ENCODE results near the gene GRK5.

Gene GRK5

GRCh38 chr10:119495021-119495505, 287.7 kb downstream of the GRK5 start:
- TF ChIP-seq, protein P1, sequence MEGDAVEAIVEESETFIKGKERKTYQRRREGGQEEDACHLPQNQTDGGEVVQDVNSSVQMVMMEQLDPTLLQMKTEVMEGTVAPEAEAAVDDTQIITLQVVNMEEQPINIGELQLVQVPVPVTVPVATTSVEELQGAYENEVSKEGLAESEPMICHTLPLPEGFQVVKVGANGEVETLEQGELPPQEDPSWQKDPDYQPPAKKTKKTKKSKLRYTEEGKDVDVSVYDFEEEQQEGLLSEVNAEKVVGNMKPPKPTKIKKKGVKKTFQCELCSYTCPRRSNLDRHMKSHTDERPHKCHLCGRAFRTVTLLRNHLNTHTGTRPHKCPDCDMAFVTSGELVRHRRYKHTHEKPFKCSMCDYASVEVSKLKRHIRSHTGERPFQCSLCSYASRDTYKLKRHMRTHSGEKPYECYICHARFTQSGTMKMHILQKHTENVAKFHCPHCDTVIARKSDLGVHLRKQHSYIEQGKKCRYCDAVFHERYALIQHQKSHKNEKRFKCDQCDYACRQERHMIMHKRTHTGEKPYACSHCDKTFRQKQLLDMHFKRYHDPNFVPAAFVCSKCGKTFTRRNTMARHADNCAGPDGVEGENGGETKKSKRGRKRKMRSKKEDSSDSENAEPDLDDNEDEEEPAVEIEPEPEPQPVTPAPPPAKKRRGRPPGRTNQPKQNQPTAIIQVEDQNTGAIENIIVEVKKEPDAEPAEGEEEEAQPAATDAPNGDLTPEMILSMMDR (conservative IDR thresholded peaks at IDR 0.05; ENCODE audit: low read length), result no peak
- DNase-seq (ENCODE audit: low read depth), result no peak
- no peak overlapping the region for H3K4me3 ChIP-seq (ENCODE audit: low read length)

DNA sequence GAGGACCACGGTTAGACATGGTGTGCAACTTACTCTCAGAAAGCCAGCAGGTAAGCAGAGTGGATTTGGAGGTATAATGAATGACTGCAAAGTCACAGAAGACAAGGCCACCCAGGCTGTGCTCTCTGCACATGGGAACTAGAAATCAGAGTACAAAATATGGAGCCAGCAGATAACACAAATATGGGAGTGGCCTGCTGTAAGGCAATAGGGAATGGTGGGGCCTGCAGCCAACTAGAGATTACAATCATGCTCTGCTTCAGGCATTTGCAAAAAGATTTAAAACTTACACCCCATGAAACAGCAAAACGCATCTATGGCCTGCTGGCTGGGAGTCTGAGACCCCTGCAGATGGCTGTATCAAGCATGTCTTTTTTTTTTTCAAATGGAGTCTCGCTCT, 288.2 kb downstream of the GRK5 start:
- TF ChIP-seq, protein P1 (conservative IDR thresholded peaks at IDR 0.05; ENCODE audit: low read length), result no peak
- DNase-seq (ENCODE audit: low read depth), result no peak
- H3K4me3 ChIP-seq (ENCODE audit: low read length), result no peak overlapping the region

GRCh38 chr10:119496273-119496672, 288.9 kb downstream of the GRK5 start:
- DNase-seq (ENCODE audit: low read depth), result no peak
- no peak overlapping the region for H3K4me3 ChIP-seq (ENCODE audit: low read length)
- TF ChIP-seq, protein P1 (conservative IDR thresholded peaks at IDR 0.05; ENCODE audit: low read length), result no peak

DNA sequence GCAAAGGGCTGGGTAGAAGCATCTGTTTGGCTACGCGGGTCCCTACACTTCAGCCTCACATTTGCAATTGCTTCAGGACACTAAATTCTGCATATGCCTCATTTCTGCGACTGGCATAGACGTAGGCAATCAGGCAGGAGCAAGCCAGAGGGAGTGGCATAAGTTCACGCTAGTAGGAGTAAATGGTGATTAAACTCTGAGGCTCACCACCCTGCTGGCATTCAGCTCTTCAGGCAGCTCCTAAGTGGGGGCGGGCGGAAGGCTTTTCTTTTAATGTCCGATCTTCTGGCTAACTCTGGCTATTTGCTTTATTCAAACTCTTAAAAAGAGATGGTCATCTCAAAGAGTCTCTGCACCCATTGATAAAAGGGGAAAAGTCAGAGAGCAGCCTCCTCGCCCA, 289.9 kb downstream of the GRK5 start:
- H3K4me3 ChIP-seq (ENCODE audit: low read length), result no peak overlapping the region
- DNase-seq (ENCODE audit: low read depth), result no peak
- TF ChIP-seq, protein P1 (conservative IDR thresholded peaks at IDR 0.05; ENCODE audit: low read length), result no peak

DNA sequence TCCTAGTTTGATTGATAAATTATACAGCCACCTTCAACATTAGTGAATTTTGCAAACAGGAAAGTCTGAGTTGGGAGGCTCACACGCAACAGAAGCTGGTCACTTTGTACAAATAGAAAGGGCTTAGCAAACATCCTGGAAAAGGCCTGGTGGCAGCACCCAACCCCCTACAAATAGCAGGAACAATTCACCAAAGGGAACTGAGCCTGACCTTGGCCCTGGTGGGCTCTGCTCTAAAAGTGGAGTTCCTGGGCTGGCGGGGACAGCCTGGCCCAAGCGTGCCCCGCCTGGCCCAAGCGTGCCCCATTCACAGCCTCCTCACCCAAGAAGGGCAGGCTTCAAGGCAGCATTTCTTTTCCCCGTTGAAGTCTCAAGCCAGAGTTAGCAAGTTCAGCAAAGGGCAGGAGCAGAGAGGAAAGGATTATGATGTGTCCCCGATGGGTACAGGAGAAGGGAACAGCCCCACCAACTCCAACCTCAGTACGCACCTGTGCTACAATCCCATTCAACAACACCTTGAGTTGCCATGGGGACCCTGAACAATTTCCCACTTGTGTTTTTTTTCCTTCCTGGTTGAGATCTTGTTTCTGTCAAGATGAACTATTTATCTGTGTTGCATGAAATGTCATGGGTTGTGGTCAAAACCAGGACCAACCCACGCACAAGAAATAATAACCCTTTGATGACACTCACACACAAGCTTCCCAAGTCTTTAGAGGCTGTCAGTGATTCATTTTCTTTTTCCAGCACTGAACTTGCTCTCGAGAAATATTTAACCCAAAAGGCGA, 291.7 kb downstream of the GRK5 start:
- DNase-seq (ENCODE audit: low read depth), result peak; percentile 25
- TF ChIP-seq, protein P1 (conservative IDR thresholded peaks at IDR 0.05; ENCODE audit: low read length), result no peak
- no peak overlapping the region for H3K4me3 ChIP-seq (ENCODE audit: low read length)

- TF ChIP-seq, protein P1 (conservative IDR thresholded peaks at IDR 0.05; ENCODE audit: low read length), result no peak
- no peak overlapping the region for H3K4me3 ChIP-seq (ENCODE audit: low read length)
- no peak for DNase-seq (ENCODE audit: low read depth)
Measured at GRCh38 chr10:119499677-119500002, 292.3 kb downstream of the GRK5 start.

DNA sequence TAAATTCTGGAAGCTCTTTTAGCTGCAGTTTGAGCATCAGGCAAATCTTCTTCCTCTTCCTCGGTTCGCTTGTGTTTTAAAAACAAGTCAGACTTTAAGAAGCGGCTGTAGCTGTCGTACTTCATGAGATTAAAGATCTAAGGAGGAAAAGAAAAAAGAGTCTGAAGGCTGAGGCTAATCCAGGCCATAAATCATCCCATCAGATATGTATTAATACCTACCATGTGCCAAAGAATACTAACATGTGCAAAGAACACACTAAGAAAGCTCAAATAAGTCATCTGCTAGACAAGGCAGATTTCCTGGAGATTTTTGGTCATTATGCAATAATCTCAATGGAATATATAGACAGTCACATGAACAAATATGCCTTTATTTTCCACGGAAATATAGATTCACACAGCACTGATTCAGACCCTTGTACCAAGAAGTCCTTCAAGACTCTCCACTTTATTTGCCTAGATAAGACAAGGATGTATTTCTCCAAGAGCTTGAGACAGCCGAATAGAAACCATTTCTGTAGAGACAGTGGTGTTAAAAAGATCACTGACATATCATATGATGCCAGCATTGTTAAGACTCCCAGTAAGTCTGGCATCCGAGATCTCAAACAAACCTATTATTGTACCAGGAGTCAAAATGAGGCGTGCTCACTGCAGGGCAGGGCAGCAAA, 292.9 kb downstream of the GRK5 start:
- DNase-seq (ENCODE audit: low read depth), result no peak
- TF ChIP-seq, protein P1 (conservative IDR thresholded peaks at IDR 0.05; ENCODE audit: low read length), result no peak
- H3K4me3 ChIP-seq (ENCODE audit: low read length), result no peak overlapping the region

All from AG10803 (cell line).